Transverse colon (tissue), 4 donors: ENCODE results near the gene RPL14. TPM values are rescaled to one million over a fixed set of nuclear protein-coding genes. Genes with fewer than 3 reads are reported as not detected.

ENCODE experiments used
- DNase-seq: peaks from one replicate; pipeline ENCODE4 v3.0.0-alpha.2; 2019
- H3K27ac ChIP-seq, 4 donors: fragments of 200-600 bp; sonication (generic); 2 replicates each; pipeline ENCODE4 v1.5.1; 2016 to 2018; ENCODE audit warnings: inconsistent platforms in 4 of 4
- H3K27me3 ChIP-seq: fragments of 200-600 bp; sonication (generic); 2 replicates; pipeline ENCODE4 v1.5.1; 2017; ENCODE audit warnings: inconsistent platforms
- H3K36me3 ChIP-seq, 4 donors: fragments of 200-600 bp; sonication (generic); 2 replicates each; pipeline ENCODE4 v1.5.1; 2017 to 2019; ENCODE audit warnings: inconsistent platforms in 4 of 4
- H3K4me1 ChIP-seq, 4 donors: fragments of 200-600 bp; sonication (generic); 2 replicates each; pipeline ENCODE4 v1.5.1; 2017 to 2020; ENCODE audit warnings: inconsistent platforms in 4 of 4
- H3K4me3 ChIP-seq, 4 donors: fragments of 200-600 bp; sonication (generic); 1 replicate in 1 of 4; 2 replicates in 3 of 4; pipeline versions ENCODE4 v1.5.1 to v1.6.1; 2017 to 2019; ENCODE audit warnings: inconsistent platforms in 4 of 4
- H3K9me3 ChIP-seq, 2 donors: fragments of 200-600 bp; sonication (generic); 2 replicates each; pipeline ENCODE4 v1.5.1; 2017 to 2019; ENCODE audit warnings: inconsistent platforms in 2 of 2
- EP300 ChIP-seq: sonication (generic); formaldehyde crosslinking; IDR thresholded peaks from one replicate; pipeline ENCODE4 v1.6.1; 2017; ENCODE audit warnings: antibody characterized with exemption, low read depth
- POLR2A ChIP-seq: fragments of 450-650 bp; IDR thresholded peaks from one replicate; pipeline ENCODE4 v1.6.1; 2016; ENCODE audit warnings: antibody characterized with exemption, mild to moderate bottlenecking, moderate library complexity
- POLR2AphosphoS5 ChIP-seq, 3 donors: sonication (generic); formaldehyde crosslinking; IDR thresholded peaks; one replicate each; pipeline ENCODE4 v1.6.1; 2016; ENCODE audit warnings: antibody characterized with exemption in 3 of 3
- WGBS, 2 donors: methylation state at CpG; one replicate each; pipeline ENCODE4 v1.1.5; 2018; ENCODE audit warnings: low coverage in 1 of 2; 5-methylcytosine and 5-hydroxymethylcytosine counted together
- in situ Hi-C, 4 donors: fragments of 200-750 bp; cut with MboI; loops; one replicate each; pipeline versions ENCODE4 v1.15.0 to v1.15.1; 2017; ENCODE audit warnings: low sequenced_read_pairs in 3 of 4, low pct_ligation_motif_present in 1 of 4, low pct_unique_long_range_greater_than_20kb in 1 of 4
- intact Hi-C: fragments of 100-400 bp; cut with DNase I; formaldehyde crosslinking; loops from one replicate; pipeline ENCODE4 v1.15.1; 2023; ENCODE audit warnings: low total_unique reads
- total RNA-seq, 4 donors: library from RNA; depleted of rRNA; stranded (reverse); fragments of >200 nt; gene quantifications; one replicate each; pipeline ENCODE4 v1.1.0, GENCODE V29; 2016
- TF ChIP-seq, protein P1 (sequence below), 5 experiments: fragments of 200-600 bp in 3 of 5; fragments of 450-650 bp in 2 of 5; sonication (generic) in 3 of 5; IDR thresholded peaks; 1 replicate in 2 of 5; 2 replicates in 3 of 5; pipeline ENCODE4 v1.5.1; 2016 to 2017; ENCODE audit warnings: antibody characterized with exemption in 5 of 5, inconsistent platforms in 3 of 5, mild to moderate bottlenecking in 2 of 5, moderate library complexity in 1 of 5

RPL14 gene
- total RNA-seq, 4 donors from 2014 or later, result 90.1 to 299 (median 194) TPM

GRCh38 chr3:40465111-40465407, 7.9 kb downstream of the RPL14 start:
- intact Hi-C loops, result no loop called here
- TF ChIP-seq, protein P1, sequence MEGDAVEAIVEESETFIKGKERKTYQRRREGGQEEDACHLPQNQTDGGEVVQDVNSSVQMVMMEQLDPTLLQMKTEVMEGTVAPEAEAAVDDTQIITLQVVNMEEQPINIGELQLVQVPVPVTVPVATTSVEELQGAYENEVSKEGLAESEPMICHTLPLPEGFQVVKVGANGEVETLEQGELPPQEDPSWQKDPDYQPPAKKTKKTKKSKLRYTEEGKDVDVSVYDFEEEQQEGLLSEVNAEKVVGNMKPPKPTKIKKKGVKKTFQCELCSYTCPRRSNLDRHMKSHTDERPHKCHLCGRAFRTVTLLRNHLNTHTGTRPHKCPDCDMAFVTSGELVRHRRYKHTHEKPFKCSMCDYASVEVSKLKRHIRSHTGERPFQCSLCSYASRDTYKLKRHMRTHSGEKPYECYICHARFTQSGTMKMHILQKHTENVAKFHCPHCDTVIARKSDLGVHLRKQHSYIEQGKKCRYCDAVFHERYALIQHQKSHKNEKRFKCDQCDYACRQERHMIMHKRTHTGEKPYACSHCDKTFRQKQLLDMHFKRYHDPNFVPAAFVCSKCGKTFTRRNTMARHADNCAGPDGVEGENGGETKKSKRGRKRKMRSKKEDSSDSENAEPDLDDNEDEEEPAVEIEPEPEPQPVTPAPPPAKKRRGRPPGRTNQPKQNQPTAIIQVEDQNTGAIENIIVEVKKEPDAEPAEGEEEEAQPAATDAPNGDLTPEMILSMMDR (IDR thresholded peaks at IDR 0.05), result no peak
- TF ChIP-seq POLR2A (no peak), POLR2AphosphoS5 (IDR thresholded peaks at IDR 0.05) (no peak), EP300 (no peak)
- Histone ChIP-seq H3K27me3 (no peaks in the 10 kb centered on the region), H3K9me3 (no peaks in the 10 kb centered on the region), H3K27ac (no peak overlapping the region), H3K4me3 (no peak overlapping the region), H3K36me3 (peaks cover 0 to 37% (median 18%) of the 10 kb centered on the region in 4 donors), H3K4me1 (no peaks in the 10 kb centered on the region)
- DNase-seq, result no peak
- in situ Hi-C loops, result loop anchor here in 1 of 4 donors (10.0 kb wide), 1 partner anchor 60 kb away; the partner anchor contains the start of gene ZNF621
- 77 to 78% methylated on average over 4 of the region's 4 CpGs for WGBS, 2 donors

GRCh38 chr3:40465456-40465855, 8.3 kb downstream of the RPL14 start:
- no peak overlapping the region for H3K4me3 ChIP-seq
- in situ Hi-C loops (loop anchor here in 1 of 4 donors (10.0 kb wide), 1 partner anchor 59 kb away; the partner anchor contains the start of gene ZNF621), intact Hi-C loops (no loop called here)
- DNase-seq, result no peak
- H3K27me3 ChIP-seq, result no peaks in the 10 kb centered on the region
- 70 to 82% methylated on average over 1 to 2 of the region's 2 CpGs for WGBS, 2 donors
- TF ChIP-seq POLR2A (no peak), EP300 (no peak), POLR2AphosphoS5 (IDR thresholded peaks at IDR 0.05) (no peak)
- TF ChIP-seq, protein P1 (IDR thresholded peaks at IDR 0.05), result no peak
- no peaks in the 10 kb centered on the region for H3K4me1 ChIP-seq
- H3K36me3 ChIP-seq, result peaks cover 0 to 35% (median 16%) of the 10 kb centered on the region in 4 donors
- no peak overlapping the region for H3K27ac ChIP-seq
- no peaks in the 10 kb centered on the region for H3K9me3 ChIP-seq

DNA sequence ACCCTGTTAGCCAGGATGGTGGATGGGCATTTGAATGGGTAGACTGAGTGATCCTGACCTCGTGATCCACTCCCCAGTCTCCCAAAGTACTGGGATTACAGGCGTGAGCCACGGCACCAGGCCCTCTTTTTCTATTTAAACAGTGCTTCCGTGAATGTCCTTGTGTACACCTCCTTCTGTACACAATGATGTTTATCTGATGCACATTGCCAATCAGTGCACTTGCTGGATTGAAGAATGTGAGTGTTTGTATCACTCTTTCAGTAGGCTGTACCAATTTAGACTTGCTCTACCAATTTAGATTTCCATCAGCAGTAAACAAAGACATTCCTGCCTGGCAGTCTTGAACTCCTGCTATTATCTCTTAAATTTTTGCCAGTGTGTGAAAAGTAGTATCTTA, 10.9 kb downstream of the RPL14 start:
- DNase-seq, result no peak
- no peaks in the 10 kb centered on the region for H3K9me3 ChIP-seq
- TF ChIP-seq, protein P1 (IDR thresholded peaks at IDR 0.05), result no peak
- TF ChIP-seq POLR2A (no peak), EP300 (no peak), POLR2AphosphoS5 (IDR thresholded peaks at IDR 0.05) (no peak)
- in situ Hi-C loops (loop anchor here in 1 of 4 donors (10.0 kb wide), 1 partner anchor 57 kb away; the partner anchor contains the start of gene ZNF621), intact Hi-C loops (no loop called here)
- H3K36me3 ChIP-seq, result peaks cover 0 to 11% (median 5%) of the 10 kb centered on the region in 4 donors
- WGBS, 2 donors, result 55 to 67% methylated on average over 2 to 4 of the region's 4 CpGs
- H3K27me3 ChIP-seq, result no peaks in the 10 kb centered on the region
- H3K27ac ChIP-seq, result no peak overlapping the region
- no peaks in the 10 kb centered on the region for H3K4me1 ChIP-seq
- no peak overlapping the region for H3K4me3 ChIP-seq

DNA sequence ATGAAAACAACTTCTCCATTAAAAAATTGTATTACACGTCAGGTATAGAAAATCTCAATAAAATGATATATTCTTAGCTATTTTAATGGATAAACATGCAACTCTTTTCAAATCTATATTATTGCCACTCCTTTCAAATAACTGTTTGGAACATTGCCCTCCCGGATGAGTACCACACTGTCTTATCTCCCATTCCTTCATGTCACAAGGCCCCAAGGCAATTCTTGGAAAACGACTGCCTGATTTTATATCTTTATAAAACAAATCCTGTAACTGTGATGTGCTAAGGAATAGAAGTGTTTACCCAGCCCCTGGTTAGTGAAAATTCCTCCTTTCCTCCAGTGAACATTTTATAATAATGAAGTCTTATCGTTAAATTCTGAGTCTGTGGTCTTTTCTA, 13.6 kb downstream of the RPL14 start:
- no peaks in the 10 kb centered on the region for H3K36me3 ChIP-seq
- TF ChIP-seq POLR2AphosphoS5 (IDR thresholded peaks at IDR 0.05) (no peak), POLR2A (no peak), EP300 (no peak)
- TF ChIP-seq, protein P1 (IDR thresholded peaks at IDR 0.05), result no peak
- intact Hi-C loops, result no loop called here
- WGBS, 2 donors, result 76 to 88% methylated on average over 4 of the region's 4 CpGs
- H3K9me3 ChIP-seq, result no peaks in the 10 kb centered on the region
- H3K4me1 ChIP-seq, result no peaks in the 10 kb centered on the region
- H3K27ac ChIP-seq, result no peak overlapping the region
- no peak for DNase-seq
- no peaks in the 10 kb centered on the region for H3K27me3 ChIP-seq
- no peak overlapping the region for H3K4me3 ChIP-seq
- in situ Hi-C loops, result no loop called here
